GM12878 (cell line): ENCODE data around the gene AK5. TPM values are rescaled to one million over a fixed set of nuclear protein-coding genes. Genes with fewer than 3 reads are reported as not detected.

Experiments used
- ATAC-seq: fragments of 200-7000 bp; cut with Tn5 transposase; 3 replicates; pipeline ENCODE4 v1.9.1; 2020; ENCODE audit warnings: mild to moderate bottlenecking, moderate library complexity
- BruUV-seq: library from RNA; stranded (reverse); fragments of 400-500 nt; replicated peaks from 2 replicates; lab custom pipeline; 2021; lab: Mats Ljungman, UMichigan
- CTCF ChIA-PET: fragments of 300-600 bp; sonication (Branson Sonifier 250); formaldehyde crosslinking; extraction: SDS; loops from one replicate; lab custom pipeline; 2021; ENCODE audit warnings: inconsistent platforms; lab: Yijun Ruan, JAX
- POLR2A ChIA-PET: fragments of 350-600 bp; formaldehyde crosslinking; extraction: SDS; loops from one replicate; lab custom pipeline; 2021; ENCODE audit warnings: inconsistent platforms; lab: Charles Lee
- RAD21 ChIA-PET: fragments of 300-600 bp; sonication (Branson Sonifier 250); formaldehyde crosslinking; loops from one replicate; lab custom pipeline; 2023; ENCODE audit warnings: antibody characterized with exemption; ENCODE audit not compliant: unreplicated experiment; lab: Charles Lee
- SMC1A ChIA-PET: fragments of 300-600 bp; sonication (Branson Sonifier 250); formaldehyde crosslinking; loops from one replicate; lab custom pipeline; 2023; ENCODE audit not compliant: unreplicated experiment, uncharacterized antibody; lab: Charles Lee
- DNase-seq: peaks from one replicate; pipeline ENCODE4 v3.0.0-alpha.2; 2011; ENCODE audit warnings: low read depth, low spot score
- FAIRE-seq: peaks from 3 replicates; lab custom pipeline; 2011; peaks lifted over from hg19 to GRCh38; lab: Jason Lieb, UNC
- H2AFZ ChIP-seq: 2 replicates; pipeline ENCODE4 v1.6.0; 2011; ENCODE audit warnings: low read depth, low read length, control low read depth; ENCODE audit not compliant: control insufficient read depth
- H3K27ac ChIP-seq: 2 replicates; pipeline ENCODE4 v1.5.1; 2011; ENCODE audit warnings: control low read depth; ENCODE audit not compliant: control insufficient read depth, insufficient read depth
- H3K27me3 ChIP-seq, 2 experiments: replicated peaks in 1 of 2; 2 replicates each; pipeline versions ENCODE4 v1.6.0 to v1.6.1; 2011; ENCODE audit warnings: low read length in 1 of 2; ENCODE audit not compliant: control insufficient read depth in 2 of 2, insufficient read depth in 2 of 2
- H3K36me3 ChIP-seq, 2 experiments: 2 replicates each; pipeline ENCODE4 v1.5.1; 2011; ENCODE audit warnings: low read length in 1 of 2; ENCODE audit not compliant: control insufficient read depth in 2 of 2, insufficient read depth in 2 of 2
- H3K4me1 ChIP-seq: 2 replicates; pipeline ENCODE4 v1.6.1; 2011; ENCODE audit warnings: mild to moderate bottlenecking, low read length, moderate library complexity, mixed read lengths; ENCODE audit not compliant: control insufficient read depth, insufficient read depth
- H3K4me2 ChIP-seq: 2 replicates; pipeline ENCODE4 v1.6.0; 2011; ENCODE audit warnings: control low read depth; ENCODE audit not compliant: control insufficient read depth, insufficient read depth
- H3K4me3 ChIP-seq: fragments of 200-600 bp; sonication (generic); 2 replicates; pipeline ENCODE4 v1.5.1; 2016
- H3K79me2 ChIP-seq: 2 replicates; pipeline ENCODE4 v1.6.0; 2011; ENCODE audit warnings: low read length; ENCODE audit not compliant: control insufficient read depth, insufficient read depth
- H3K9ac ChIP-seq: 2 replicates; pipeline ENCODE4 v1.8.0; 2011; ENCODE audit warnings: low read length, control low read depth, mixed read lengths; ENCODE audit not compliant: control insufficient read depth, insufficient read depth
- H3K9me3 ChIP-seq: replicated peaks from 3 replicates; pipeline ENCODE4 v1.5.1; 2011; ENCODE audit warnings: mild to moderate bottlenecking, low read length; ENCODE audit not compliant: control insufficient read depth, insufficient read depth
- H4K20me1 ChIP-seq: 2 replicates; pipeline ENCODE4 v1.6.0; 2011; ENCODE audit not compliant: control insufficient read depth, insufficient read depth
- BCLAF1 ChIP-seq: fragments of 450-650 bp; IDR thresholded peaks from 2 replicates; pipeline ENCODE4 v1.6.1; 2017; ENCODE audit warnings: antibody characterized with exemption, mild to moderate bottlenecking, moderate library complexity
- CREM ChIP-seq: IDR thresholded peaks from 2 replicates; pipeline ENCODE4 v1.6.1; 2014; ENCODE audit warnings: antibody characterized with exemption, low read depth
- HDAC6 ChIP-seq: fragments of 200-600 bp; sonication (generic); IDR thresholded peaks from one replicate; pipeline ENCODE4 v1.8.0; 2017; ENCODE audit warnings: antibody characterized with exemption; ENCODE audit not compliant: unreplicated experiment
- MTA3 ChIP-seq: IDR thresholded peaks from 2 replicates; pipeline ENCODE4 v1.6.1; 2012; ENCODE audit warnings: low read length, inconsistent platforms, borderline replicate concordance
- NR2C1 ChIP-seq: fragments of 450-650 bp; IDR thresholded peaks from 2 replicates; pipeline ENCODE4 v1.6.1; 2017; ENCODE audit warnings: antibody characterized with exemption, mild to moderate bottlenecking, moderate library complexity
- NR2F1 ChIP-seq: fragments of 450-650 bp; conservative IDR thresholded peaks from 2 replicates; pipeline ENCODE4 v1.6.1; 2017; ENCODE audit warnings: mild to moderate bottlenecking
- RFX5 ChIP-seq: IDR thresholded peaks from 2 replicates; pipeline ENCODE4 v1.6.1; 2011; ENCODE audit warnings: low read depth, low read length, improper control_type of control experiment
- RUNX3 ChIP-seq: IDR thresholded peaks from 2 replicates; pipeline ENCODE4 v1.6.1; 2012; ENCODE audit warnings: low read length, inconsistent platforms
- SIN3A ChIP-seq: IDR thresholded peaks from 2 replicates; pipeline ENCODE4 v1.6.1; 2012; ENCODE audit warnings: low read depth, low read length, improper control_type of control experiment
- SMAD5 ChIP-seq: IDR thresholded peaks from 2 replicates; pipeline ENCODE4 v1.6.1; 2016; ENCODE audit warnings: antibody characterized with exemption, low read depth
- SREBF2 ChIP-seq: IDR thresholded peaks from 2 replicates; pipeline ENCODE4 v1.6.1; 2012; ENCODE audit warnings: mild to moderate bottlenecking, low read length
- SUPT20H ChIP-seq: IDR thresholded peaks from 2 replicates; pipeline ENCODE4 v1.6.1; 2011; ENCODE audit warnings: low read depth, mild to moderate bottlenecking, low read length, moderate library complexity, borderline replicate concordance; ENCODE audit not compliant: control insufficient read depth
- TCF7 ChIP-seq: IDR thresholded peaks from 2 replicates; pipeline ENCODE4 v1.6.1; 2014; ENCODE audit warnings: antibody characterized with exemption, borderline replicate concordance
- ZNF217 ChIP-seq: fragments of 450-650 bp; IDR thresholded peaks from 2 replicates; pipeline ENCODE4 v1.6.1; 2017; ENCODE audit warnings: antibody characterized with exemption, mild to moderate bottlenecking
- ZNF384 ChIP-seq: IDR thresholded peaks from 2 replicates; pipeline ENCODE4 v1.6.1; 2012; ENCODE audit warnings: low read depth, mild to moderate bottlenecking, low read length, improper control_type of control experiment, borderline replicate concordance
- WGBS: methylation state at CpG from one replicate; pipeline ENCODE4 v1.1.6; 2016; ENCODE audit warnings: low lambda C conversion rate; ENCODE audit not compliant: insufficient replicate concordance, insufficient coverage; ENCODE audit errors: missing lambda C conversion rate; 5-methylcytosine and 5-hydroxymethylcytosine counted together
- in situ Hi-C: fragments of 300-500 bp; cut with MboI; formaldehyde crosslinking; loops from 9 replicates; pipeline ENCODE4 v1.14.3; 2018; ENCODE audit warnings: mixed read lengths
- intact Hi-C: fragments of 100-400 bp; cut with micrococcal nuclease; formaldehyde crosslinking; loops from one replicate; pipeline ENCODE4 v1.14.2; 2022; ENCODE audit not compliant: unreplicated experiment
- polyA plus RNA-seq, 11 experiments: library from polyadenylated mRNA; depleted of rRNA in 4 of 11; unstranded in 6 of 11; stranded (reverse) in 5 of 11; fragments of >200 nt; fragmentation: Nextera tagmentation in 4 of 11; fragmentation: Illumina TruSeq in 1 of 11; extraction: Ambion mirVana in 4 of 11; extraction: Trizol in 1 of 11; gene quantifications; 1 replicate in 1 of 11; 2 replicates in 10 of 11; pipeline versions ENCODE4 v1.2.1 to v1.2.3, GENCODE V29; 2011 to 2016; ENCODE audit warnings: inconsistent platforms in 2 of 11, missing spikeins in 2 of 11, low read depth in 1 of 11
- total RNA-seq, 4 experiments: library from RNA; depleted of rRNA in 3 of 4; stranded (reverse); fragments of >200 nt in 3 of 4; fragmentation: Illumina TruSeq in 1 of 4; extraction: Trizol in 1 of 4; gene quantifications; 2 replicates each; pipeline versions ENCODE4 v1.2.1 to v1.2.3, GENCODE V29; 2013 to 2021
- TF ChIP-seq, protein P1 (sequence below): IDR thresholded peaks from 2 replicates; pipeline ENCODE4 v1.6.1; 2011; ENCODE audit warnings: low read depth, low read length, improper control_type of control experiment, borderline replicate concordance
- TF ChIP-seq, protein P2 (sequence below): fragments of 450-650 bp; IDR thresholded peaks from 2 replicates; pipeline ENCODE4 v1.6.1; 2017; ENCODE audit warnings: borderline replicate concordance

Gene AK5
- total and polyA plus RNA-seq, 10 of the 15 experiments (the other 5 are each of a cell fraction or from before 2014, with no cell fraction given): 0.08 to 0.33 TPM; not detected in 8

- in situ Hi-C loops (no loop called here), intact Hi-C loops (no loop called here)
- H3K4me3 ChIP-seq: no peak overlapping the region
- WGBS: 0% methylated on average over 1 of the region's 4 CpGs
- no peak overlapping the region for H3K9ac ChIP-seq
- ChIA-PET POLR2A (interaction anchor here (0.7 kb wide), 1 partner anchor 503 kb away, joined by 4 read pairs; no protein-coding TSS in a partner anchor), SMC1A (no interaction called here), CTCF (no interaction called here), RAD21 (no interaction called here)
- DNase-seq (no peak), FAIRE-seq (no peak), ATAC-seq (no peak)
- no peak overlapping the region for H3K27ac ChIP-seq
- no TSS peak for BruUV-seq
- H3K9me3 ChIP-seq: no peaks in the 10 kb centered on the region
- H3K79me2 ChIP-seq: no peaks in the 10 kb centered on the region
- no peak overlapping the region for H3K4me2 ChIP-seq
- no peaks in the 10 kb centered on the region for H3K4me1 ChIP-seq
- no peaks in the 10 kb centered on the region for H4K20me1 ChIP-seq
- TF ChIP-seq NR2C1 (no peak), HDAC6 (no peak), SREBF2 (no peak), MTA3 (no peak), ZNF217 (no peak), TCF7 (no peak), RUNX3 (no peak), BCLAF1 (no peak), SIN3A (no peak), SMAD5 (no peak), SUPT20H (no peak), CREM (no peak), ZNF384 (no peak), NR2F1 (no peak), RFX5 (no peak)
- TF ChIP-seq, protein P1, sequence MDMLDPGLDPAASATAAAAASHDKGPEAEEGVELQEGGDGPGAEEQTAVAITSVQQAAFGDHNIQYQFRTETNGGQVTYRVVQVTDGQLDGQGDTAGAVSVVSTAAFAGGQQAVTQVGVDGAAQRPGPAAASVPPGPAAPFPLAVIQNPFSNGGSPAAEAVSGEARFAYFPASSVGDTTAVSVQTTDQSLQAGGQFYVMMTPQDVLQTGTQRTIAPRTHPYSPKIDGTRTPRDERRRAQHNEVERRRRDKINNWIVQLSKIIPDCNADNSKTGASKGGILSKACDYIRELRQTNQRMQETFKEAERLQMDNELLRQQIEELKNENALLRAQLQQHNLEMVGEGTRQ: no peak
- TF ChIP-seq, protein P2, sequence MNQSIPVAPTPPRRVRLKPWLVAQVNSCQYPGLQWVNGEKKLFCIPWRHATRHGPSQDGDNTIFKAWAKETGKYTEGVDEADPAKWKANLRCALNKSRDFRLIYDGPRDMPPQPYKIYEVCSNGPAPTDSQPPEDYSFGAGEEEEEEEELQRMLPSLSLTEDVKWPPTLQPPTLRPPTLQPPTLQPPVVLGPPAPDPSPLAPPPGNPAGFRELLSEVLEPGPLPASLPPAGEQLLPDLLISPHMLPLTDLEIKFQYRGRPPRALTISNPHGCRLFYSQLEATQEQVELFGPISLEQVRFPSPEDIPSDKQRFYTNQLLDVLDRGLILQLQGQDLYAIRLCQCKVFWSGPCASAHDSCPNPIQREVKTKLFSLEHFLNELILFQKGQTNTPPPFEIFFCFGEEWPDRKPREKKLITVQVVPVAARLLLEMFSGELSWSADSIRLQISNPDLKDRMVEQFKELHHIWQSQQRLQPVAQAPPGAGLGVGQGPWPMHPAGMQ: no peak
- no peaks in the 10 kb centered on the region for H3K36me3 ChIP-seq
- no peak overlapping the region for H2AFZ ChIP-seq
- 0 out of 4 replicates have a peak, but pooled peaks cover 0 to 4% of the 10 kb centered on the region in 2 experiments for H3K27me3 ChIP-seq
Observed at GRCh38 chr1:77461691-77462090, 179.9 kb downstream of the AK5 start.
